Mesothelial cell of epicardium (in vitro differentiated cells): ENCODE measurements around the gene PIAS2. TPM values are rescaled to one million over a fixed set of nuclear protein-coding genes. Genes with fewer than 3 reads are reported as not detected.

Source experiments
- DNase-seq, 2 experiments: peaks; one replicate each; pipeline ENCODE4 v3.0.0; 2021; ENCODE audit warnings: low spot score in 2 of 2; ENCODE audit not compliant: unreplicated experiment in 2 of 2
- H3K27ac Mint-ChIP-seq: 2 replicates; pipeline ENCODE4 v1.8.0; 2021; ENCODE audit warnings: mixed read lengths
- H3K27me3 Mint-ChIP-seq: 2 replicates; pipeline ENCODE4 v1.8.0; 2021; ENCODE audit warnings: low read depth, mixed read lengths
- H3K36me3 Mint-ChIP-seq: 2 replicates; pipeline ENCODE4 v1.8.0; 2021; ENCODE audit warnings: mixed read lengths
- H3K4me1 Mint-ChIP-seq: 2 replicates; pipeline ENCODE4 v1.8.0; 2021; ENCODE audit warnings: mixed read lengths
- H3K4me3 Mint-ChIP-seq: 2 replicates; pipeline ENCODE4 v1.8.0; 2021; ENCODE audit warnings: mild to moderate bottlenecking, moderate library complexity, mixed read lengths
- H3K9me3 Mint-ChIP-seq: 2 replicates; pipeline ENCODE4 v1.8.0; 2021; ENCODE audit warnings: mixed read lengths
- CTCF ChIP-seq: fragments of 200-600 bp; sonication (generic); IDR thresholded peaks from one replicate; pipeline ENCODE4 v1.5.0; 2021; ENCODE audit warnings: antibody characterized with exemption; ENCODE audit not compliant: unreplicated experiment
- total RNA-seq: library from RNA; stranded (reverse); gene quantifications from 3 replicates; pipeline ENCODE4 v1.2.1, GENCODE V29; 2021

The PIAS2 gene
- total RNA-seq, 1 donor from 2014 or later: 55.7 TPM

- no peak for DNase-seq
- Mint-ChIP-seq H3K9me3 (no peaks in the 10 kb centered on the region), H3K27me3 (no peaks in the 10 kb centered on the region), H3K27ac (no peak overlapping the region), H3K4me3 (no peak overlapping the region), H3K4me1 (no peaks in the 10 kb centered on the region), H3K36me3 (peaks cover 25% of the 10 kb centered on the region)
- no peak for TF ChIP-seq CTCF
Observed at GRCh38 chr18:46821856-46822711, 95.2 kb downstream of the PIAS2 start.

- DNase-seq: no peak
- Mint-ChIP-seq H3K27ac (no peak overlapping the region), H3K9me3 (no peaks in the 10 kb centered on the region), H3K4me1 (no peaks in the 10 kb centered on the region), H3K4me3 (no peak overlapping the region), H3K36me3 (peaks cover 20% of the 10 kb centered on the region), H3K27me3 (no peaks in the 10 kb centered on the region)
- no peak for TF ChIP-seq CTCF
Observed at GRCh38 chr18:46820863-46821262, 96.4 kb downstream of the PIAS2 start.

GRCh38 chr18:46815661-46816060 is 101.6 kb downstream of the PIAS2 start:
- H3K4me1 Mint-ChIP-seq: peaks cover 1% of the 10 kb centered on the region
- H3K36me3 Mint-ChIP-seq: peaks cover 5% of the 10 kb centered on the region
- TF ChIP-seq CTCF: no peak
- no peak overlapping the region for H3K4me3 Mint-ChIP-seq
- no peak for DNase-seq
- H3K9me3 Mint-ChIP-seq: no peaks in the 10 kb centered on the region
- H3K27ac Mint-ChIP-seq: no peak overlapping the region
- no peaks in the 10 kb centered on the region for H3K27me3 Mint-ChIP-seq

- DNase-seq: no peak
- Mint-ChIP-seq H3K9me3 (no peaks in the 10 kb centered on the region), H3K4me3 (no peak overlapping the region), H3K27me3 (no peaks in the 10 kb centered on the region), H3K36me3 (peaks cover 4% of the 10 kb centered on the region), H3K27ac (no peak overlapping the region), H3K4me1 (peaks cover 6% of the 10 kb centered on the region)
- no peak for TF ChIP-seq CTCF
Observed at GRCh38 chr18:46814399-46814798, 102.9 kb downstream of the PIAS2 start.

GRCh38 chr18:46812311-46812710 is 105.0 kb downstream of the PIAS2 start:
- Mint-ChIP-seq H3K9me3 (no peaks in the 10 kb centered on the region), H3K27ac (no peak overlapping the region), H3K27me3 (no peaks in the 10 kb centered on the region), H3K4me1 (peaks cover 6% of the 10 kb centered on the region), H3K4me3 (no peak overlapping the region), H3K36me3 (peaks cover 4% of the 10 kb centered on the region)
- DNase-seq: no peak
- TF ChIP-seq CTCF: no peak
